GM12878 (cell line): ENCODE results near the gene ZNF397. TPM values are rescaled to one million over a fixed set of nuclear protein-coding genes. Genes with fewer than 3 reads are reported as not detected.

ENCODE experiments used
- CBX3 ChIP-seq: fragments of 200-600 bp; sonication (generic); IDR thresholded peaks from 2 replicates; pipeline ENCODE4 v1.6.1; 2016; ENCODE audit warnings: low read depth, borderline replicate concordance
- CHD4 ChIP-seq: fragments of 200-600 bp; sonication (generic); IDR thresholded peaks from 2 replicates; pipeline ENCODE4 v1.6.1; 2016; ENCODE audit warnings: mild to moderate bottlenecking
- E2F8 ChIP-seq: fragments of 450-650 bp; IDR thresholded peaks from 2 replicates; pipeline ENCODE4 v1.6.1; 2018; ENCODE audit warnings: mild to moderate bottlenecking, low read depth, moderate library complexity; ENCODE audit not compliant: partially characterized antibody
- HDAC2 ChIP-seq: fragments of 200-600 bp; sonication (generic); IDR thresholded peaks from 2 replicates; pipeline ENCODE4 v1.6.1; 2017
- HDGF ChIP-seq: fragments of 450-650 bp; IDR thresholded peaks from 2 replicates; pipeline ENCODE4 v1.6.1; 2016; ENCODE audit warnings: antibody characterized with exemption
- IRF3 ChIP-seq: fragments of 450-650 bp; IDR thresholded peaks from 2 replicates; pipeline ENCODE4 v1.6.1; 2014; ENCODE audit warnings: mild to moderate bottlenecking
- MAX ChIP-seq: IDR thresholded peaks from 2 replicates; pipeline ENCODE4 v1.6.1; 2012; ENCODE audit warnings: low read depth, low read length, improper control_type of control experiment
- MEF2B ChIP-seq: fragments of 450-650 bp; IDR thresholded peaks from 2 replicates; pipeline ENCODE4 v1.6.1; 2018; ENCODE audit warnings: mild to moderate bottlenecking, moderate library complexity; ENCODE audit not compliant: partially characterized antibody, poor library complexity, severe bottlenecking
- PAX5 ChIP-seq: IDR thresholded peaks from 2 replicates; pipeline ENCODE4 v1.6.1; 2011; ENCODE audit warnings: low read depth, low read length, borderline replicate concordance
- RELB ChIP-seq: fragments of 450-650 bp; IDR thresholded peaks from 2 replicates; pipeline ENCODE4 v1.6.1; 2017; ENCODE audit warnings: low read depth, mild to moderate bottlenecking, moderate library complexity
- RFX5 ChIP-seq: IDR thresholded peaks from 2 replicates; pipeline ENCODE4 v1.6.1; 2011; ENCODE audit warnings: low read depth, low read length, improper control_type of control experiment
- SKIL ChIP-seq: fragments of 450-650 bp; IDR thresholded peaks from 2 replicates; pipeline ENCODE4 v1.6.1; 2017; ENCODE audit warnings: mild to moderate bottlenecking, low read depth, inconsistent platforms; ENCODE audit not compliant: poor library complexity, severe bottlenecking
- STAT1 ChIP-seq: fragments of 450-650 bp; conservative IDR thresholded peaks from 2 replicates; pipeline ENCODE4 v1.6.1; 2014; ENCODE audit warnings: antibody characterized with exemption, mild to moderate bottlenecking
- SUZ12 ChIP-seq: fragments of 200-600 bp; sonication (generic); IDR thresholded peaks from one replicate; pipeline ENCODE4 v1.6.1; 2018; ENCODE audit warnings: antibody characterized with exemption, mild to moderate bottlenecking; ENCODE audit not compliant: unreplicated experiment
- TCF3 ChIP-seq: IDR thresholded peaks from 2 replicates; pipeline ENCODE4 v1.6.1; 2012; ENCODE audit warnings: low read depth, mild to moderate bottlenecking, low read length, borderline replicate concordance; ENCODE audit not compliant: insufficient read depth
- YY1 ChIP-seq: IDR thresholded peaks from 2 replicates; pipeline ENCODE4 v1.6.1; 2011; ENCODE audit warnings: low read depth, mild to moderate bottlenecking, low read length
- ZBTB40 ChIP-seq: fragments of 450-650 bp; IDR thresholded peaks from 2 replicates; pipeline ENCODE4 v1.6.1; 2016; ENCODE audit warnings: mild to moderate bottlenecking, moderate library complexity, borderline replicate concordance
- polyA plus RNA-seq, 11 experiments: library from polyadenylated mRNA; depleted of rRNA in 4 of 11; unstranded in 6 of 11; stranded (reverse) in 5 of 11; fragments of >200 nt; fragmentation: Nextera tagmentation in 4 of 11; fragmentation: Illumina TruSeq in 1 of 11; extraction: Ambion mirVana in 4 of 11; extraction: Trizol in 1 of 11; gene quantifications; 1 replicate in 1 of 11; 2 replicates in 10 of 11; pipeline versions ENCODE4 v1.2.1 to v1.2.3, GENCODE V29; 2011 to 2016; ENCODE audit warnings: inconsistent platforms in 2 of 11, missing spikeins in 2 of 11, low read depth in 1 of 11
- total RNA-seq, 4 experiments: library from RNA; depleted of rRNA in 3 of 4; stranded (reverse); fragments of >200 nt in 3 of 4; fragmentation: Illumina TruSeq in 1 of 4; extraction: Trizol in 1 of 4; gene quantifications; 2 replicates each; pipeline versions ENCODE4 v1.2.1 to v1.2.3, GENCODE V29; 2013 to 2021

The ZNF397 gene
- total and polyA plus RNA-seq, 10 of the 15 experiments (the other 5 are each of a cell fraction or from before 2014, with no cell fraction given) = 5.2 to 13.3 (median 10.8) TPM

GRCh38 chr18:35240664-35241447 lies at the start of gene ZNF397 (continued):
- TF ChIP-seq SKIL (no peak), E2F8 (no peak), CHD4 (no peak), STAT1 (no peak), ZBTB40 (peak; percentile 87), TCF3 (peak; percentile 49; the same call in 1 of the 2 replicates), MEF2B (no peak), PAX5 (peak; percentile 85), RFX5 (peak; percentile 51; the same call in 1 of the 2 replicates), HDAC2 (no peak), MAX (no peak), SUZ12 (no peak), CBX3 (no peak), YY1 (no peak), RELB (peak; percentile 86), HDGF (no peak; the same call in 1 of the 2 replicates), IRF3 (peak; percentile 46; the same call in 1 of the 2 replicates)
